HepG2 (cell line): ENCODE data around the gene POLR2H. TPM values are rescaled to one million over a fixed set of nuclear protein-coding genes. Genes with fewer than 3 reads are reported as not detected.

Source experiments
- AFF4 ChIP-seq: sonication (generic); formaldehyde crosslinking; IDR thresholded peaks from 2 replicates; pipeline ENCODE4 v1.4.0; 2020; ENCODE audit warnings: missing genetic modification reagents
- ARID5B ChIP-seq: IDR thresholded peaks from 2 replicates; pipeline ENCODE4 v1.4.0; 2020; ENCODE audit warnings: mild to moderate bottlenecking, missing genetic modification reagents
- DRAP1 ChIP-seq: IDR thresholded peaks from 2 replicates; pipeline ENCODE4 v1.6.1; 2016; ENCODE audit warnings: missing genetic modification reagents, missing compliant biosample characterization
- HNRNPH1 ChIP-seq: fragments of 200-400 bp; formaldehyde crosslinking; optimal IDR thresholded peaks from 2 replicates; pipeline ENCODE3; 2017; ENCODE audit warnings: mild to moderate bottlenecking, low read depth, low read length
- MEIS1 ChIP-seq: sonication (generic); formaldehyde crosslinking; IDR thresholded peaks from 2 replicates; pipeline ENCODE4 v1.9.0; 2021; ENCODE audit warnings: mild to moderate bottlenecking, missing genetic modification reagents, moderate library complexity, borderline replicate concordance
- STAG1 ChIP-seq: sonication (generic); formaldehyde crosslinking; IDR thresholded peaks from 2 replicates; pipeline ENCODE4 v1.4.0; 2020; ENCODE audit warnings: missing genetic modification reagents
- ZNF644 ChIP-seq: IDR thresholded peaks from 2 replicates; pipeline ENCODE4 v1.6.1; 2016; ENCODE audit warnings: low read depth
- polyA plus RNA-seq, 8 experiments: library from polyadenylated mRNA; depleted of rRNA in 3 of 8; stranded (reverse) in 7 of 8; unstranded in 1 of 8; fragments of >200 nt; fragmentation: Illumina TruSeq in 4 of 8; extraction: Trizol in 4 of 8; gene quantifications; 2 replicates each; pipeline versions ENCODE4 v1.2.1 to v1.2.3, GENCODE V29; 2011 to 2016; ENCODE audit warnings: low read depth in 4 of 8, missing spikeins in 1 of 8, mixed read lengths in 1 of 8; ENCODE audit not compliant: insufficient read depth in 1 of 8
- total RNA-seq, 5 experiments: library from RNA; depleted of rRNA; stranded (reverse); fragments of >200 nt; fragmentation: Illumina TruSeq; extraction: Trizol; gene quantifications; 2 replicates each; pipeline ENCODE4 v1.2.3, GENCODE V29; 2016; ENCODE audit warnings: low read depth in 1 of 5
- TF ChIP-seq, protein P1 (sequence below): sonication (generic); formaldehyde crosslinking; IDR thresholded peaks from 2 replicates; pipeline ENCODE4 v1.5.1; 2020; ENCODE audit warnings: mild to moderate bottlenecking, missing genetic modification reagents, moderate library complexity
- TF ChIP-seq, protein P2 (sequence below): sonication (generic); formaldehyde crosslinking; IDR thresholded peaks from 2 replicates; pipeline ENCODE4 v1.8.1; 2023; ENCODE audit warnings: missing genetic modification reagents, inconsistent platforms, borderline replicate concordance

Gene POLR2H
- total and polyA plus RNA-seq, 2 of the 13 experiments (the other 11 are each of a cell fraction or from before 2014, with no cell fraction given): 118 to 194 TPM

GRCh38 chr3:184417619-184418327 is 56.3 kb downstream of the POLR2H start (continued):
- TF ChIP-seq, protein P1, sequence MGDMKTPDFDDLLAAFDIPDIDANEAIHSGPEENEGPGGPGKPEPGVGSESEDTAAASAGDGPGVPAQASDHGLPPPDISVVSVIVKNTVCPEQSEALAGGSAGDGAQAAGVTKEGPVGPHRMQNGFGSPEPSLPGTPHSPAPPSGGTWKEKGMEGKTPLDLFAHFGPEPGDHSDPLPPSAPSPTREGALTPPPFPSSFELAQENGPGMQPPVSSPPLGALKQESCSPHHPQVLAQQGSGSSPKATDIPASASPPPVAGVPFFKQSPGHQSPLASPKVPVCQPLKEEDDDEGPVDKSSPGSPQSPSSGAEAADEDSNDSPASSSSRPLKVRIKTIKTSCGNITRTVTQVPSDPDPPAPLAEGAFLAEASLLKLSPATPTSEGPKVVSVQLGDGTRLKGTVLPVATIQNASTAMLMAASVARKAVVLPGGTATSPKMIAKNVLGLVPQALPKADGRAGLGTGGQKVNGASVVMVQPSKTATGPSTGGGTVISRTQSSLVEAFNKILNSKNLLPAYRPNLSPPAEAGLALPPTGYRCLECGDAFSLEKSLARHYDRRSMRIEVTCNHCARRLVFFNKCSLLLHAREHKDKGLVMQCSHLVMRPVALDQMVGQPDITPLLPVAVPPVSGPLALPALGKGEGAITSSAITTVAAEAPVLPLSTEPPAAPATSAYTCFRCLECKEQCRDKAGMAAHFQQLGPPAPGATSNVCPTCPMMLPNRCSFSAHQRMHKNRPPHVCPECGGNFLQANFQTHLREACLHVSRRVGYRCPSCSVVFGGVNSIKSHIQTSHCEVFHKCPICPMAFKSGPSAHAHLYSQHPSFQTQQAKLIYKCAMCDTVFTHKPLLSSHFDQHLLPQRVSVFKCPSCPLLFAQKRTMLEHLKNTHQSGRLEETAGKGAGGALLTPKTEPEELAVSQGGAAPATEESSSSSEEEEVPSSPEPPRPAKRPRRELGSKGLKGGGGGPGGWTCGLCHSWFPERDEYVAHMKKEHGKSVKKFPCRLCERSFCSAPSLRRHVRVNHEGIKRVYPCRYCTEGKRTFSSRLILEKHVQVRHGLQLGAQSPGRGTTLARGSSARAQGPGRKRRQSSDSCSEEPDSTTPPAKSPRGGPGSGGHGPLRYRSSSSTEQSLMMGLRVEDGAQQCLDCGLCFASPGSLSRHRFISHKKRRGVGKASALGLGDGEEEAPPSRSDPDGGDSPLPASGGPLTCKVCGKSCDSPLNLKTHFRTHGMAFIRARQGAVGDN (CRISPR knock-in tag): peak; percentile 53
- no peak for TF ChIP-seq MEIS1 (CRISPR knock-in tag)
- TF ChIP-seq HNRNPH1: no peak
- TF ChIP-seq ZNF644: no peak
- TF ChIP-seq DRAP1: 0 out of 2 replicates have a peak, but pooled peaks have one; percentile 22
- TF ChIP-seq AFF4 (CRISPR knock-in tag): no peak
- no peak for TF ChIP-seq ARID5B (CRISPR knock-in tag)
- peak; percentile 74 for TF ChIP-seq STAG1
- TF ChIP-seq, protein P2, sequence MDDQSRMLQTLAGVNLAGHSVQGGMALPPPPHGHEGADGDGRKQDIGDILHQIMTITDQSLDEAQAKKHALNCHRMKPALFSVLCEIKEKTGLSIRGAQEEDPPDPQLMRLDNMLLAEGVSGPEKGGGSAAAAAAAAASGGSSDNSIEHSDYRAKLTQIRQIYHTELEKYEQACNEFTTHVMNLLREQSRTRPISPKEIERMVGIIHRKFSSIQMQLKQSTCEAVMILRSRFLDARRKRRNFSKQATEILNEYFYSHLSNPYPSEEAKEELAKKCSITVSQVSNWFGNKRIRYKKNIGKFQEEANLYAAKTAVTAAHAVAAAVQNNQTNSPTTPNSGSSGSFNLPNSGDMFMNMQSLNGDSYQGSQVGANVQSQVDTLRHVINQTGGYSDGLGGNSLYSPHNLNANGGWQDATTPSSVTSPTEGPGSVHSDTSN (CRISPR knock-in tag): no peak
